GM18517 (cell line): ENCODE results near the gene NDUFS2.
A peak's percentile ranks its signal among the peaks of the same experiment; 100 is the strongest.

Source experiments
- ATAC-seq: cut with Tn5 transposase; IDR thresholded peaks from one replicate; pipeline ENCODE4 v1.9.1; 2021; ENCODE audit warnings: mild to moderate bottlenecking, moderate library complexity; ENCODE audit not compliant: unreplicated experiment

The NDUFS2 gene

GRCh38 chr1:161193561-161194235 is 8.5 kb upstream of the NDUFS2 start:
- no peak for ATAC-seq

GRCh38 chr1:161195171-161195570 is 7.0 kb upstream of the NDUFS2 start:
- no peak for ATAC-seq

- no peak for ATAC-seq
Observed at GRCh38 chr1:161196111-161196510, 6.1 kb upstream of the NDUFS2 start.

- no peak for ATAC-seq
Observed at GRCh38 chr1:161196521-161197451, 5.4 kb upstream of the NDUFS2 start.

- ATAC-seq = no peak
Observed at GRCh38 chr1:161197560-161198193, 4.5 kb upstream of the NDUFS2 start.

- no peak for ATAC-seq
Observed at GRCh38 chr1:161198194-161198896, 3.8 kb upstream of the NDUFS2 start.

GRCh38 chr1:161198897-161199431 is 3.2 kb upstream of the NDUFS2 start, which contains the start of gene ADAMTS4:
Gene ADAMTS4 (minus strand): TSS chr1:161199054. CDS start chr1:161198627, 427 bp downstream.
- ATAC-seq = no peak

GRCh38 chr1:161199506-161200139 is 2.5 kb upstream of the NDUFS2 start:
- ATAC-seq = no peak

- no peak for ATAC-seq
Observed at GRCh38 chr1:161200421-161200991, 1.7 kb upstream of the NDUFS2 start.

GRCh38 chr1:161200992-161201835 is 953 bp upstream of the NDUFS2 start:
- no peak for ATAC-seq

- ATAC-seq = no peak
Observed at GRCh38 chr1:161206411-161207140, 4.4 kb downstream of the NDUFS2 start.

GRCh38 chr1:161207173-161207572 is 5.0 kb downstream of the NDUFS2 start:
- ATAC-seq = no peak

- no peak for ATAC-seq
Observed at GRCh38 chr1:161209790-161210409, 7.7 kb downstream of the NDUFS2 start.

GRCh38 chr1:161214369-161214768 is 12.2 kb downstream of the NDUFS2 start:
- no peak for ATAC-seq

- no peak for ATAC-seq
Observed at GRCh38 chr1:161215076-161215475, 12.9 kb downstream of the NDUFS2 start, which contains the start of gene FCER1G. Gene FCER1G (plus strand): TSS chr1:161215295. CDS start chr1:161215322, 27 bp downstream.

GRCh38 chr1:161216945-161217712 is 15.0 kb downstream of the NDUFS2 start:
- ATAC-seq = peak; percentile 84

- no peak for ATAC-seq
Observed at GRCh38 chr1:161217831-161218230, 15.7 kb downstream of the NDUFS2 start.
